Trophoblast cell (in vitro differentiated cells and primary cell): ENCODE results near the gene KANSL1.

Experiments used
- DNase-seq, 2 donors: peaks; one replicate each; pipeline ENCODE4 v3.0.0-alpha.2; 2016
- H2AFZ ChIP-seq: 2 replicates; pipeline ENCODE4 v1.6.1; 2013; ENCODE audit warnings: low read length, moderate library complexity, mild to moderate bottlenecking; ENCODE audit not compliant: insufficient read depth, poor library complexity
- H2AK5ac ChIP-seq: 2 replicates; pipeline ENCODE4 v1.6.1; 2013; ENCODE audit warnings: mild to moderate bottlenecking, low read length
- H2BK120ac ChIP-seq: 2 replicates; pipeline ENCODE4 v1.6.1; 2013; ENCODE audit warnings: low read length, mild to moderate bottlenecking, moderate library complexity; ENCODE audit not compliant: insufficient read depth, poor library complexity
- H2BK12ac ChIP-seq: 2 replicates; pipeline ENCODE4 v1.6.1; 2013; ENCODE audit warnings: mild to moderate bottlenecking, low read length, moderate library complexity
- H2BK5ac ChIP-seq: 2 replicates; pipeline ENCODE4 v1.6.1; 2013; ENCODE audit warnings: low read length, low read depth, moderate library complexity, mild to moderate bottlenecking; ENCODE audit not compliant: poor library complexity
- H3K14ac ChIP-seq: 2 replicates; pipeline ENCODE4 v1.6.1; 2013; ENCODE audit warnings: mild to moderate bottlenecking, low read length
- H3K18ac ChIP-seq: 2 replicates; pipeline ENCODE4 v1.6.1; 2013; ENCODE audit warnings: mild to moderate bottlenecking, low read length
- H3K23ac ChIP-seq: 2 replicates; pipeline ENCODE4 v1.6.1; 2013; ENCODE audit warnings: low read length
- H3K27ac ChIP-seq: 2 replicates; pipeline ENCODE4 v1.5.1; 2013; ENCODE audit warnings: low read depth, mild to moderate bottlenecking, inconsistent platforms, low read length, moderate library complexity
- H3K27me3 ChIP-seq: 2 replicates; pipeline ENCODE4 v1.6.1; 2013; ENCODE audit warnings: inconsistent platforms, mild to moderate bottlenecking, low read length, moderate library complexity; ENCODE audit not compliant: insufficient read depth
- H3K36me3 ChIP-seq, 2 experiments: 1 replicate in 1 of 2; 2 replicates in 1 of 2; pipeline ENCODE4 v1.6.1; 2013; ENCODE audit warnings: low read length in 2 of 2, mild to moderate bottlenecking in 2 of 2, moderate library complexity in 1 of 2; ENCODE audit not compliant: insufficient read depth in 2 of 2, control insufficient read depth in 1 of 2
- H3K4ac ChIP-seq: 2 replicates; pipeline ENCODE4 v1.6.1; 2013; ENCODE audit warnings: low read depth, mild to moderate bottlenecking, low read length, moderate library complexity
- H3K4me1 ChIP-seq, 2 experiments: 1 replicate in 1 of 2; 2 replicates in 1 of 2; pipeline ENCODE4 v1.6.1; 2013; ENCODE audit warnings: low read length in 2 of 2, mild to moderate bottlenecking in 2 of 2, moderate library complexity in 1 of 2; ENCODE audit not compliant: insufficient read depth in 2 of 2, control insufficient read depth in 1 of 2
- H3K4me2 ChIP-seq: 2 replicates; pipeline ENCODE4 v1.6.1; 2013; ENCODE audit warnings: inconsistent platforms, mild to moderate bottlenecking, low read length, moderate library complexity
- H3K4me3 ChIP-seq: 2 replicates; pipeline ENCODE4 v1.5.1; 2013; ENCODE audit warnings: mild to moderate bottlenecking, low read depth, low read length, inconsistent platforms
- H3K79me1 ChIP-seq: one replicate; pipeline ENCODE4 v1.6.1; 2013; ENCODE audit warnings: low read length
- H3K79me2 ChIP-seq: 2 replicates; pipeline ENCODE4 v1.6.1; 2013; ENCODE audit warnings: low read length, mild to moderate bottlenecking; ENCODE audit not compliant: control insufficient read depth, insufficient read depth, poor library complexity
- H3K9ac ChIP-seq: 2 replicates; pipeline ENCODE4 v1.6.1; 2013; ENCODE audit warnings: mild to moderate bottlenecking, low read length
- H3K9me3 ChIP-seq: 2 replicates; pipeline ENCODE4 v1.6.1; 2013; ENCODE audit warnings: low read depth, mild to moderate bottlenecking, control low read depth, inconsistent platforms, low read length; ENCODE audit not compliant: insufficient read depth
- H4K12ac ChIP-seq: 2 replicates; pipeline ENCODE4 v1.6.1; 2013; ENCODE audit warnings: low read depth, mild to moderate bottlenecking, low read length, moderate library complexity
- H4K8ac ChIP-seq: 2 replicates; pipeline ENCODE4 v1.6.1; 2013; ENCODE audit warnings: low read depth, mild to moderate bottlenecking, low read length, moderate library complexity
- H4K91ac ChIP-seq: one replicate; pipeline ENCODE4 v1.6.1; 2013; ENCODE audit warnings: low read depth, mild to moderate bottlenecking, low read length, moderate library complexity
- WGBS: extraction: QIAGEN DNeasy Blood & Tissue Kit; methylation state at CpG from one replicate; pipeline ENCODE4 v1.1.7; 2013; ENCODE audit warnings: missing lambda C conversion rate; ENCODE audit not compliant: insufficient read length, insufficient coverage; ENCODE audit errors: extremely low coverage; 5-methylcytosine and 5-hydroxymethylcytosine counted together

KANSL1 gene

GRCh38 chr17:46025510-46026165 lies 167.6 kb downstream of the KANSL1 start:
- no peak overlapping the region for H3K14ac ChIP-seq
- H2AFZ ChIP-seq: no peak overlapping the region
- H4K8ac ChIP-seq: no peak overlapping the region
- no peak overlapping the region for H2BK12ac ChIP-seq
- H3K9ac ChIP-seq: no peak overlapping the region
- no peaks in the 10 kb centered on the region for H3K79me1 ChIP-seq
- peaks cover 2% of the 10 kb centered on the region for H3K9me3 ChIP-seq
- H4K12ac ChIP-seq: no peak overlapping the region
- no CpG with 5 or more reads among the region's 8 CpGs for WGBS
- H3K27ac ChIP-seq: no peak overlapping the region
- H3K4me2 ChIP-seq: no peak overlapping the region
- peaks cover 40 to 58% of the 10 kb centered on the region in 2 experiments for H3K36me3 ChIP-seq
- H2BK5ac ChIP-seq: no peak overlapping the region
- H3K4ac ChIP-seq: no peak overlapping the region
- H4K91ac ChIP-seq: no peak overlapping the region
- H3K27me3 ChIP-seq: no peaks in the 10 kb centered on the region
- H2AK5ac ChIP-seq: no peak overlapping the region
- H3K18ac ChIP-seq: no peak overlapping the region
- no peak for DNase-seq
- peak overlapping the region; percentile 64 for H3K23ac ChIP-seq
- no peaks in the 10 kb centered on the region for H3K79me2 ChIP-seq
- peak overlapping the region; percentile 27 for H3K4me3 ChIP-seq
- H2BK120ac ChIP-seq: no peak overlapping the region
- H3K4me1 ChIP-seq: no peaks in the 10 kb centered on the region

- Histone ChIP-seq H4K8ac (no peak overlapping the region), H3K9me3 (peaks cover 3% of the 10 kb centered on the region), H2BK12ac (no peak overlapping the region), H3K4ac (no peak overlapping the region), H3K9ac (no peak overlapping the region), H4K91ac (no peak overlapping the region), H3K4me3 (no peak overlapping the region), H3K18ac (no peak overlapping the region), H4K12ac (no peak overlapping the region), H2BK120ac (no peak overlapping the region), H2AK5ac (no peak overlapping the region), H3K27me3 (no peaks in the 10 kb centered on the region), H2AFZ (no peak overlapping the region), H3K36me3 (peaks cover 39 to 56% of the 10 kb centered on the region in 2 experiments), H2BK5ac (no peak overlapping the region), H3K4me1 (no peaks in the 10 kb centered on the region), H3K27ac (no peak overlapping the region), H3K23ac (no peak overlapping the region), H3K79me1 (no peaks in the 10 kb centered on the region), H3K79me2 (no peaks in the 10 kb centered on the region), H3K14ac (no peak overlapping the region), H3K4me2 (no peak overlapping the region)
- no peak for DNase-seq
- WGBS: no CpG with 5 or more reads among the region's 10 CpGs
These were observed 168.2 kb downstream of the KANSL1 start for GRCh38 chr17:46025060-46025459.

GRCh38 chr17:46024590-46024989 lies 168.6 kb downstream of the KANSL1 start:
- Histone ChIP-seq H3K4me1 (no peaks in the 10 kb centered on the region), H2AFZ (no peak overlapping the region), H3K4ac (no peak overlapping the region), H2BK5ac (no peak overlapping the region), H3K79me1 (no peaks in the 10 kb centered on the region), H3K4me3 (no peak overlapping the region), H3K79me2 (no peaks in the 10 kb centered on the region), H4K12ac (no peak overlapping the region), H3K9ac (no peak overlapping the region), H3K14ac (no peak overlapping the region), H3K18ac (no peak overlapping the region), H2BK120ac (no peak overlapping the region), H3K4me2 (no peak overlapping the region), H4K8ac (no peak overlapping the region), H3K27ac (no peak overlapping the region), H2BK12ac (no peak overlapping the region), H3K9me3 (peaks cover 3% of the 10 kb centered on the region), H2AK5ac (no peak overlapping the region), H4K91ac (no peak overlapping the region), H3K36me3 (peaks cover 39 to 56% of the 10 kb centered on the region in 2 experiments), H3K27me3 (no peaks in the 10 kb centered on the region), H3K23ac (no peak overlapping the region)
- WGBS: no CpG with 5 or more reads among the region's 14 CpGs
- DNase-seq: no peak

- Histone ChIP-seq H4K12ac (no peak overlapping the region), H3K4me3 (no peak overlapping the region), H3K4me1 (no peaks in the 10 kb centered on the region), H2AFZ (no peak overlapping the region), H2BK120ac (no peak overlapping the region), H3K9ac (no peak overlapping the region), H2BK12ac (no peak overlapping the region), H3K18ac (no peak overlapping the region), H3K27ac (no peak overlapping the region), H2BK5ac (no peak overlapping the region), H2AK5ac (no peak overlapping the region), H3K23ac (no peak overlapping the region), H3K27me3 (no peaks in the 10 kb centered on the region), H4K8ac (no peak overlapping the region), H3K4ac (no peak overlapping the region), H3K79me2 (no peaks in the 10 kb centered on the region), H3K9me3 (peaks cover 3% of the 10 kb centered on the region), H3K4me2 (no peak overlapping the region), H3K36me3 (peaks cover 38 to 51% of the 10 kb centered on the region in 2 experiments), H3K14ac (no peak overlapping the region), H3K79me1 (no peaks in the 10 kb centered on the region), H4K91ac (no peak overlapping the region)
- no peak for DNase-seq
- no CpG with 5 or more reads among the region's 24 CpGs for WGBS
These were observed 169.3 kb downstream of the KANSL1 start for GRCh38 chr17:46023783-46024388.
